ENCODE data around the gene ANKRD18B. TPM values are rescaled to one million over a fixed set of nuclear protein-coding genes. Genes with fewer than 3 reads are reported as not detected.
"Not testable (repeated sequence)": the region's sequence is repeated elsewhere in the genome, so short reads cannot be mapped to it uniquely, and the experiment has no call there.

Gene ANKRD18B
- total RNA-seq, 2 donors from 2014 or later = 0.64 TPM; not detected in 1

- ATAC-seq (no peak), DNase-seq (peak in 1 of 2 donors; percentile 6)
- intact Hi-C loops (cut with DNase I, micrococcal nuclease) = no loop called here
Measured at GRCh38 chr9:33524306-33524947, 376 bp downstream of the ANKRD18B start.

GRCh38 chr9:33528069-33528468 is 4.0 kb downstream of the ANKRD18B start:
- ATAC-seq; intact Hi-C loops (cut with DNase I, micrococcal nuclease): not testable (repeated sequence)

GRCh38 chr9:33533958-33534357 is 9.9 kb downstream of the ANKRD18B start:
- intact Hi-C loops (cut with DNase I, micrococcal nuclease); ATAC-seq: not testable (repeated sequence)

More at GRCh38 chr9:33528069-33528468, 4.0 kb downstream of the ANKRD18B start:
- DNase-seq = not testable (repeated sequence)

GRCh38 chr9:33535541-33535940 is 11.5 kb downstream of the ANKRD18B start:
- no peak for ATAC-seq
- no peak for DNase-seq
- intact Hi-C loops (cut with DNase I, micrococcal nuclease) = no loop called here

More at GRCh38 chr9:33533958-33534357, 9.9 kb downstream of the ANKRD18B start:
- DNase-seq = not testable (repeated sequence)

GRCh38 chr9:33543463-33543862 is 19.4 kb downstream of the ANKRD18B start:
- DNase-seq; intact Hi-C loops (cut with DNase I, micrococcal nuclease); ATAC-seq: not testable (repeated sequence)

GRCh38 chr9:33545715-33546114 is 21.7 kb downstream of the ANKRD18B start:
- DNase-seq, ATAC-seq: not testable (repeated sequence)

GRCh38 chr9:33548816-33549215 is 24.8 kb downstream of the ANKRD18B start:
- ATAC-seq; intact Hi-C loops (cut with DNase I, micrococcal nuclease); DNase-seq: not testable (repeated sequence)

More at GRCh38 chr9:33545715-33546114, 21.7 kb downstream of the ANKRD18B start:
- intact Hi-C loops (cut with DNase I, micrococcal nuclease) = not testable (repeated sequence)

- ATAC-seq; intact Hi-C loops (cut with DNase I, micrococcal nuclease): not testable (repeated sequence)
Measured at GRCh38 chr9:33549418-33549817, 25.4 kb downstream of the ANKRD18B start.

GRCh38 chr9:33551183-33551582 is 27.1 kb downstream of the ANKRD18B start:
- ATAC-seq; intact Hi-C loops (cut with DNase I, micrococcal nuclease); DNase-seq: not testable (repeated sequence)

More at GRCh38 chr9:33549418-33549817, 25.4 kb downstream of the ANKRD18B start:
- not testable (repeated sequence) for DNase-seq

GRCh38 chr9:33552315-33552725 is 28.3 kb downstream of the ANKRD18B start:
- DNase-seq; ATAC-seq; intact Hi-C loops (cut with DNase I, micrococcal nuclease): not testable (repeated sequence)

GRCh38 chr9:33560217-33560616 is 36.2 kb downstream of the ANKRD18B start:
- intact Hi-C loops (cut with DNase I, micrococcal nuclease); DNase-seq; ATAC-seq: not testable (repeated sequence)

GRCh38 chr9:33562196-33562595 is 38.1 kb downstream of the ANKRD18B start:
- ATAC-seq; intact Hi-C loops (cut with DNase I, micrococcal nuclease); DNase-seq: not testable (repeated sequence)

GRCh38 chr9:33567776-33568175 is 43.7 kb downstream of the ANKRD18B start:
- ATAC-seq; intact Hi-C loops (cut with DNase I, micrococcal nuclease); DNase-seq: not testable (repeated sequence)

GRCh38 chr9:33577786-33578185 is 53.7 kb downstream of the ANKRD18B start:
- DNase-seq; intact Hi-C loops (cut with DNase I, micrococcal nuclease): not testable (repeated sequence)
- peak; percentile 74 for ATAC-seq

GRCh38 chr9:33579996-33580395 is 55.9 kb downstream of the ANKRD18B start:
- ATAC-seq = not testable (repeated sequence)

GRCh38 chr9:33582686-33583085 is 58.6 kb downstream of the ANKRD18B start:
- ATAC-seq; DNase-seq; intact Hi-C loops (cut with DNase I, micrococcal nuclease): not testable (repeated sequence)

More at GRCh38 chr9:33579996-33580395, 55.9 kb downstream of the ANKRD18B start:
- intact Hi-C loops (cut with DNase I, micrococcal nuclease); DNase-seq: not testable (repeated sequence)

- intact Hi-C loops (cut with DNase I, micrococcal nuclease); ATAC-seq; DNase-seq: not testable (repeated sequence)
Measured at GRCh38 chr9:33586128-33586527, 62.1 kb downstream of the ANKRD18B start.

GRCh38 chr9:33587799-33588198 is 63.7 kb downstream of the ANKRD18B start:
- DNase-seq; intact Hi-C loops (cut with DNase I, micrococcal nuclease); ATAC-seq: not testable (repeated sequence)

- ATAC-seq; DNase-seq; intact Hi-C loops (cut with DNase I, micrococcal nuclease): not testable (repeated sequence)
Measured at GRCh38 chr9:33588876-33589275, 64.8 kb downstream of the ANKRD18B start.

GRCh38 chr9:33590857-33591256 is 66.8 kb downstream of the ANKRD18B start:
- DNase-seq; ATAC-seq; intact Hi-C loops (cut with DNase I, micrococcal nuclease): not testable (repeated sequence)
